Fibroblast of skin of right biceps (primary cell): ENCODE measurements around the gene GPR22.
A peak's percentile ranks its signal among the peaks of the same experiment; 100 is the strongest.

ENCODE experiments used
- DNase-seq: peaks from one replicate; pipeline ENCODE4 v3.0.0-alpha.2; 2013

The GPR22 gene, protein sequence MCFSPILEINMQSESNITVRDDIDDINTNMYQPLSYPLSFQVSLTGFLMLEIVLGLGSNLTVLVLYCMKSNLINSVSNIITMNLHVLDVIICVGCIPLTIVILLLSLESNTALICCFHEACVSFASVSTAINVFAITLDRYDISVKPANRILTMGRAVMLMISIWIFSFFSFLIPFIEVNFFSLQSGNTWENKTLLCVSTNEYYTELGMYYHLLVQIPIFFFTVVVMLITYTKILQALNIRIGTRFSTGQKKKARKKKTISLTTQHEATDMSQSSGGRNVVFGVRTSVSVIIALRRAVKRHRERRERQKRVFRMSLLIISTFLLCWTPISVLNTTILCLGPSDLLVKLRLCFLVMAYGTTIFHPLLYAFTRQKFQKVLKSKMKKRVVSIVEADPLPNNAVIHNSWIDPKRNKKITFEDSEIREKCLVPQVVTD

DNA sequence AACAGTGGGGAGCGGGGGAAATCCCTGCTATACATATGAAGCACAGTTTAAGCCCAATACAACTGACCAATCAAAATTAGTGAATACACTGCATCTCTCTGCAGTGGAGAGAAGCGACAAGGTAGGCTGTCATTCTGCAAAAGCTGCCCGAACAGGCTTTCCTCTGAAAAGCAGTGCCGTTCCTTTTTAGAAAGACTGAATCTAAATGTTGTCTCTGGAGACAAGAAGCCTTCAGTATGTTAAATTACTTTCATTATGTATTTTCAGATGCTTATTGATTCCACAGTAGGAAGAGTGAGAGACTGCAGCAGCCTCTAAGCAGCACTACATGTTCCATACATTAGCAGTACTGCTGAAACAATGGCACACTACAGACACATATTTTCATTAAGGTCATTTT, at the start of gene GPR22:
TSS of gene GPR22 (plus strand) at position 129 of the 400 bp plus-strand sequence. CDS start 4,004 bp downstream, outside the sequence.
- no peak for DNase-seq

DNA sequence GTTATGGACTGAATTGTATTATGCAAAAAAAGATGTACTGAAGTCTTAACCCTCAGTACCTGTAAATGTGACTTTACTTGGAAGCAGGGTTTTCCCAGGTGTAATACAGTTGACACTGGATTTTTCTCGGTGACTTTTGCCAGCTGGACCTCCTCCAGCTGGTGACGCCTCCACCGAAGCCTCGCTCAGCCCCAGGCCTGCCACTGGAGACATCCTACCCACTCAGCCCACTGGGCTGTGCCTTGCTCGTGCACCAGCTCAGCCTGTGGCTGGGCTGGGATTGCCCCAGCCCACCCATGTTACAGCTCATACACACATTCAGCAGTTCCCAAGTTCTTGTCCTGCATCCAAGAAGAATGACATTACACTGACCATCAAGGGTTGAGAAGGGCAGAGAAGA, 42.4 kb upstream of the GPR22 start:
- no peak for DNase-seq

DNA sequence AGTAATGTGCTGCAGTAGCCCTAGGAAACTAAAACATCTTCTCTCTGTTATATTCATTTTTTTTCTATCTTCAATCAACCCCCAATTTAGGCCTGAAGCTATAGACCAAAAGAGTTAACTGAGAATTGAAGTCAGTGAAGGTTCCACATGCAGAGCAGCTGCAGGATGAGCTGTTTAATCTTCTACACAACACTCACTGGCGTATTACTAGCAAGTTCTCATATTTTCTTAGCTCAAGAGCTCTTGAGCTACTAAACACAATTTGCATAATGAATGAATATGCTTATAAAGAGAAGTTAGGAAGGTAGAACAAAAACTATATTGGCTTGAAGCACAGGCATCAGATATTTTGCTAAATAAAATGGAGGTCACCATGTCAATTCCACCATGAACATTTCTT, 41.2 kb upstream of the GPR22 start:
- DNase-seq: no peak

DNA sequence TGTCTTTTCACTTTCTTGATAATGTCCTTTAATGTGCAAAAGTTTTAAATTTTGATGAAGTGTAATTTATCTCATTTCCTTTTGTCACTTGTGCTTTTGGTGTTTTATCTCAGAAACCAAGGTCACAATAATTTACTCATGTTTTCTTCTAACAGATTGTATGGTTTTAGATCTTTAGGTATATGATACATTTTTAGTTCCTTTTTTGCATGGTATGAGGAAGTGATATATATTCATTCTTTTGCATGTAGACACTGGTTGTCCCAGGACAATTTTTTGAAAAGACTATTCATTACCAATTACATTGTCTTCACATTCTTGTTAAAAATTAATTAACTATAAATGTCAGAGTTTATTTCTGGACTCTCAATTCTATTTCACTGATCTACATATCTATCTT, 39.8 kb upstream of the GPR22 start:
- DNase-seq: no peak

DNA sequence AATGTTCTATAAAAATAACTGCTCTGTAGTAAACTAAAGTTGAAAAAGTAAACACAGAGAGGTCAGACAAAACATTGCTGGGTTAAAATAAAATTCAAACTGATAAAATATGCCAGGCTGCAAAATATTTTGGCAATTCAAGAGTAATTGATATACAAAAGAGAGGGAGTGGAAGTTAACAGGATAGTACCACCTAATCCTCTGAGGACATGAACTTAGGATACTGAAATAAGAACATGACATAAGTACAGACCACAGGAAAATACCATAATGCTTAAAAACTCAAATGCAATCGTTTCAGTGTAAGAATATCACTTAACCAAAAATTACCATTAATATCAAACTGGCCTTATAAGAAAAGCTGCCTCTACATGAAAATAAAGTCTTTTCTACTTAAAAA, 37.6 kb upstream of the GPR22 start:
- DNase-seq: no peak

DNA sequence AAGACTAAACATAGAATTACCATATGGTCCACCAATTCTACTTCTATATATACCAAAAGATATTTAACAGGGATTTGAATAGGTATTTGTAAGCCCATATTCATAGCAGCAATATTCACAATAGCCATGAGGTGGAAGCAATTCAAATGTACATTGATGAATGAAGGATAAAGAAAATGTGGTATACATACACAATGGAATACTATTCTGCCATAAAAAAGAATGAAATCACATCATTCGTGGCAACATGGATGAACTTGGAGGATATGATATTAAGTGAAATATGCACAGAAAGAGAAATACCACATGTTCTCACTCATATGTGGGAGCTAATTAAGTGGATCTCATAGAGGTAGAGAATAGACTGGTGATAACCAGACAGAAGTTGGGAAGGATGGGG, 34.1 kb upstream of the GPR22 start:
- DNase-seq: no peak

DNA sequence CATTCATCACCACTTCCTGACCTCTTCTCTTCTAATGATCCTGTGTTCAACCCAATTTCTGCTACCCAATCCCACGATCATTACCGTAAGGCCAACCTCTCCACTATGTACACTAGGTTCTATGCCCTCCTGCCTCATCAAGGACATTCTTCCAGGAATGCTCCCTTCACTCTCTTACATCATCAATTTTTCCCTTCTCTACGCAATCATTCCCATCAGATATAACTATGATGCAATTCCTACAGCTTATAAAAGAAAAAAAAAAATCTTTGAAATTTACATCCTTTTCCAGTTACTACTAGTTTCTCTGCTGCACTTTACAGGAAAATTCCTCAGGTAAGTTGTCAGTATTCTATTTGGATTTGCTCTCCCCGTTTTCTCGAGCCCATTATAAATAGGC, 30.8 kb upstream of the GPR22 start:
- no peak for DNase-seq

DNA sequence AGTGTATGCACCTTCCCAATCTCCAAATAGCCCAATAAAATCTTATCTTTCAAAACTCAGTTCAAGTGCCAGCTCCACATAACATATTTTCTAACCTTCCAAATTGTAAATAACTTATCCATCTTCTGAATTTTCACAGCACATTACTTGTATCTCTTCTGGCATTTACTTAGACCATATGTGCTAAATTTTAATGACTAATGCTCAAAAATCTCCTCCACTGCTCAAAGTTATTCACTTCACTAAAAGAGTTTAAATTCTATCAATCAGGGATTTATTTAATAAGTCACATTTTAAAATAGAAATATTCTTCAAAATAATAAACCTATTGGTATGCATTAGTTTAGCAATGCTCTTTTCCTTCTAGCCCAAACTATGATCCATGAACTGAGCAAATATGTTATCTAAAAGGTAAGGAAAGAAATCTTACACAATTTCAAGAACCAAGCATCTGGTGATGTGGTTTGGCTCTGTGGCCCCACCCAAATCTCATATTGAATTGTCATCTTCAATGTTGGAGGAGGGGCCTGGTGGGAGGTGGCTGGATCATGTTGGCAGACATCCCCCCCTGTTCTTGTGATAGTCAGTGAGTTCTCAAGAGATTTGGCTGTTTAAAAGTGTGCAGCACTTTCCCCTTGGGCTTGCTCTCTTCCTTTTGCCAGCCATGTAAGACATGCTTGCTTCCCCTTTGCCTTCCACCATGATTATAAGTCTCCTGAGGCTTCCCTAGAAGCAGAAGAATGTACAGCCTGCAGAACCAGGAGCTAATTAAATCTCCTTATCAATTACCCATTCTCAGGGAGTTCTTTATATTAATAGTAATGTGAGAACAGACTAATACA, 28.1 kb upstream of the GPR22 start:
- peak; percentile 40 for DNase-seq

DNA sequence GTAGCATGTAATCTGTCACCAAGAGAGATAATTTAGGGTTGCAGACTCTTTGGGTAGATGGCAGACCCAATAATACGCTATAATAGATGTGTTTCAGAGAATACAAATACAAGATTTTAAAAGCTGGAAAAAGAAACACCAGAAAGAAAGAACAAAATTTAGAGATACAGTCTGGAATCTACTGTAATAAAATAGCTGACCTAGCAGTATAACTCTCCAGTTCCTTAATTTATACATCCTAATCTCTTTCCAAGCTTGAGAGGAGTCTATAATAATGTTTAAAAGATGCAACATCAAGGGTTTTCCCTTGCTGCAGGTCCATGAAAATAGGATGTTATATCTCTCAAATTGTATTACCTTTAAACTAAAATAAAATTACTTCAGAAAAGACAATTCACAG, 27.2 kb upstream of the GPR22 start:
- no peak for DNase-seq

DNA sequence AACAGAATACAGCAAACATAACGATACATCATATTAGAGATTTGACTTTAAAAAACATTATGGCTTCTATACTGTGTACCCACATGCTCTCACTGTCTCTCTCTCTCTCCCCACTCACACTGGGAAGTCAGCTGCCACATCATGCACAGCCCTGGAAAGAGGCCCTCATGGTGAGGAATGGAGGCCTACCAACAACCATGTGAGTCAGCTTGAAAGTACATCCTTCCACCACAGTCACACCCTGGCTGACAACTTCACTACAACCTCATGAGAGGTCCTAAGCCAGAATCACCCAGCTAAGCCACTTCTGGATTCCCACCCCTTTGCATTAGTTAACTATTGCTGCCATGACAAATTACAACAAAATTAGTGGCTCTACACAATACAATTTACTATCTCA, 23.3 kb upstream of the GPR22 start:
- peak; percentile 68 for DNase-seq

DNA sequence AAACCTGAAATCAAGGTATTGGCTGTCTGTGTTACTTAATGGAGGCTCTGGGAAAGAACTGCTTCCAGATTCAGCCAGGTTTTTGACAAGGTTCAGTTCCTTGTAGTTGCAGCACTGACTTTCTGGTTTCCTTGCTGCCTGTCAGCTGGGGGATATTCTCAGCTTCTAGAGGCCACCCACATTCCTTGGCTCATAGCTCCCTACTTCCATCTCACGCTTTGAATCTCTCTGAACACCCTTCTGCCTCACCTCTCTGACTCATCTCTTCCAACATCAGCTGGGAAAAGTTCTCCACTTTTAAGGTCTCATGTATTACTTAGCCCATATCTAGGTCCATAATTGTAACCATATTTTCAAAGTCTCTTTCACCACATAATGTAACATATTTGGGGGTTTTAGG, 22.9 kb upstream of the GPR22 start:
- peak; percentile 49 for DNase-seq

DNA sequence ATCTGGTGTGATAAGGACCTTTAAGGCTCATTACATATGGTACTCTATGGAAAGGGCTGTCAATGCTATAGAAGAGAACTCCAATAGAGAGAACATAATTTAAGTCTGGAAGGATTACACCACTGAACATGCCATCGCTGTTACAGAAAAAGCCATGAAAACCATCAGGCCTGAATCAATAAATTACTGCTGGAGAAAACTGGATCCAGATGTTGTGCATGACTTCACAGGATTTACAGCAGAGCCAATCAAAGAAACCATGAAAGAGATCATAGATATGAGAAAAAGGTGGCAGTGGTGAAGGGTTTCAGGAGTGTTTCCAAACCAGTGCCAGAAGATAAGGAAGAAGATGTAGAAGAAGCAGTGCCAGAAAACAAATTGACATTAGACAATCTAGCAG, 18.9 kb upstream of the GPR22 start:
- DNase-seq: peak; percentile 15

DNA sequence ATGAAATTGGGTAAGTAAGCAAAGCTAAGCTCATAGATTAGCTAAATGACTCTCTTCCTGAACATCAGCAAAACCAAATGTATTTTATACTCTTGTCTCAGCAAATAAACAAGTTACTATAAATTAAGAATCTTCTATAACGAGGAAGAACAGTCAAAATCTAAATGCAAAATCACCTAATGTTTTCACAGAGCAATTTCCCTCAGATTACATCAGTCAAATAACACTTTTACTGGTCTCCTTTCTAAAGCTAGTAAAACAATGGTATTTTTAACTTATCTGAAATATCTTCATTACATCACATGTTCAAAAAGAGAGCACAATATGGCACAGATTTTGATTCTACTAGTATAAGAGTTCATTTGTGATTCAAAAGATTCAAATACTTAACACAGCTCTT, 16.5 kb upstream of the GPR22 start:
- no peak for DNase-seq

DNA sequence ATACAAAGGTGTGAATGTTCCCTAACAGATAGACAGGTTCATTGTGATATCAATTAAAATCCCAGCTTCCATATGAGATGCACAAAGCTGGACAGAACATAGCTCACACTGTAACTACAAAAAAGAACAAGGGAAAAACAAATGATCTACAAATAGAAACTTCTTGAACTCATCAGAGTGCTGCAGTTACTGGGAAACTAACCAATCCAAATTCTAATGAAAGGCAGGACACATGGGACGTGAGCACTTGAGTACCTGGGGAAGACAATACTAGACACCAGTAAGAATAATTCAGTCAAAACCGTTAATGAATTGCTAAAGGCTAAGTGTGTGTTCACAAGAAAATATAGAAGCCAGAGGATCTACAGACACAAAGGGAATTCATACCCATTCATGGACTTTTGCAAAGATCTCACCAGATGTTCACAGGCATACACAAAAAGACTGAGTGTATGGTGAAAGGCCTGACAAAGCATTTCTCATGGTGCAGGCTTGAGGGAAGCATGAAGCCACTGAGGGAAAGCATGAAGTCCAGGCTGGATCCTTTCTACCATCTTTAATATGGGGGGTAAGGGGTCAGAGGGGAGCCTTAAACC, 7.8 kb upstream of the GPR22 start:
- no peak for DNase-seq

DNA sequence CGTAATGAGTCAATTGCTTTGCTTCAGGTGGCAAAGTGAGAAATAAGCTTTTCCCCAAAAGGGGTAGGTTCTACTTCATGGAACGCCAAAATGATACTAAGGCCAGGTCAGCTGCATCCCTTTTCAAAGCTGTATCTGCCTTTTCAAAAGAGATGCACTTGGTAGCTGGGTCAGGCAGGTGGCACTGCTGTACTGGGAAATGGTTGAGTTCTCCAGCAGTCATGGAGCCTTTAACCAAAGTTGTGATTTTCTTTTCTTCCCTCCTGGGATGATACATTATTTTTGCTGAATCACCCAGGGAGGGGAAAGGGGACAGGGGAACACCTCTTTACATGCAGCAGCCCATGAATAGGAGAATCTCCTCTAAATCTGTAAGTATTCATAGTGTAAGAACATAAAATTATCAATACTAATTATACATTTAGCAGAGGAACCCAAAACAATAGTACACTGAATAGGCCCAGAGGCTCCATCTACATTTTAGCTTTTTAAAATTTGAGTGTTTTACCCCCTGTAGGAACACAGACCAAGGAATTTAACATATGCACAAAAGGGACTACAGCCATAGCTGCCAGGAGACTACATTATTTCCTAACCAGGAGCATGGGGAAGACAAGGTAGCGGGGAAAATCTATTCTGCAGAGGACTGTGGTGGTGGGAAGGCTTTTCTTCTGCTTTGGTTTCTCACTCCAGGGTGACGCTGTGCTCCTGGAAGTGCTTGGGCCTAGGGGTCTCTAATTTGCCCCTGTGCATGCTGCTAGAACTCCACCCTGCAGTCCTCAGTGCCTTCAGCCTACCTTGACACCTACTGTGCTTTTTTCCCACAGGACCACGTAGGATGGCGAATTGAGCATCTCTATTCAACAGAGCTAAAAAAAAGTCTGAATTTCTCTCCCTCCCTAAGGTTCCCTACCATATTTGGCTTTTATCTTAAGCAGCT, 6.4 kb upstream of the GPR22 start:
- DNase-seq: peak; percentile 73

DNA sequence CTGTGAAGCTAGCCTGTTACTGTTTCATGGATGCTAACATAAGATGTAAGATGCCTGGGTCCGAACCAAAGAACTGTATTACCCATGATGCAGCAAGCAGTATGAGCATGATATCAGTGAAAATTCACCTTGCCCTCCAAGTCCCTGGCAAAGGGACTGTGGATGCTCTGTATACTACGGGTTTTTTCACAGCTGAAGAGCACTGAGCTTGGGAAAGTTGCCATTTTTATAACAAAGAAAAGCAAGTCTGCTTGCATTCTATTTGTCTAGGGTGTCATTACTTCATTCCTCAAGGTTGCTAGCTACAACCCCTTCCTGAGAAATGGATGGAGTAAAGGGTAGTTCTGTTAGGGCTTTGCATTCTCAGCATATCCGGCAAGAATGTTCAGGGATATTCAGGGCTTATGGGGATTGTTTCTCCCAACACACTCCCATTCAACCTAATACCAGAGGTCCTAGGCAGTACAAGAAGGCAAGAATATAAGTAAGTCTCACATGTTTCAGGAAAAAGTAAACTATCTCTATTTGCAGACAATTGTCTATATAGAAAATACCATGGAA, 5.1 kb upstream of the GPR22 start:
- DNase-seq: no peak

DNA sequence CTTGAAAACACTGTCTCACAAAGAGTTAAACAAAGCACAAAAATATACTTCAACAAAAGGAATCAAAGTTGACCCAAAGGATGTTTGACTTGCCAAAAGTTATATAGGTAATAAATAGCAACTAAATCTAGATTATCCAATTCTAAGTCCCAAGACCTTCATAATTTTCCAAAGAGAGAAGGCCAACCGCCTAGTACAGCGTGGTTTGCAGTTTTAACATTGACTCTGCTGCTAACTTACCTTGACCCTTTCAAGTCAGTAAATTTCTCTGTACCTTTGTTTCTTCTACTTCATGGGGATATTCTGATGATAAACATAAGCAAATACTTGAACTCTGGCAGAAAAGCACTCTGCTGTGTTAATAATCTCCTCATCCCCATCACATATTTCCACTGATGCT, 1.9 kb upstream of the GPR22 start:
- DNase-seq: no peak

DNA sequence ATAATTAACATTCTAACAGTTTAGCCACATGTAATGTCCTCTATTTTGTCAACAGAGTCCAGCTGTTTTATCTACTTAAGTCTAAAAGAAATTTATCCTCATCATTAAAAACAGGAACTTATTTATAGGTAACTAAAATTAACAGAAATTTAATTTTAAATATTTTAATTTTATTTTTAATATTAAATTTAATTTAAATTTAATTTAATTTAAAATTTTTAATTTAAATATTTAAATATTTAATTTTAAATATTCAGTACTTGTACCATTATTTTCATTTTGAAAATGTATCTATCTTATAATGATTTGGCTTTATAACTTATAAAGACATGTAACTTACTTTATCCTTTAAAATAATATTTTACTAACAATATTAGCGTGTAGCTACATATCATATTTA, 1.0 kb upstream of the GPR22 start:
- DNase-seq: no peak

DNA sequence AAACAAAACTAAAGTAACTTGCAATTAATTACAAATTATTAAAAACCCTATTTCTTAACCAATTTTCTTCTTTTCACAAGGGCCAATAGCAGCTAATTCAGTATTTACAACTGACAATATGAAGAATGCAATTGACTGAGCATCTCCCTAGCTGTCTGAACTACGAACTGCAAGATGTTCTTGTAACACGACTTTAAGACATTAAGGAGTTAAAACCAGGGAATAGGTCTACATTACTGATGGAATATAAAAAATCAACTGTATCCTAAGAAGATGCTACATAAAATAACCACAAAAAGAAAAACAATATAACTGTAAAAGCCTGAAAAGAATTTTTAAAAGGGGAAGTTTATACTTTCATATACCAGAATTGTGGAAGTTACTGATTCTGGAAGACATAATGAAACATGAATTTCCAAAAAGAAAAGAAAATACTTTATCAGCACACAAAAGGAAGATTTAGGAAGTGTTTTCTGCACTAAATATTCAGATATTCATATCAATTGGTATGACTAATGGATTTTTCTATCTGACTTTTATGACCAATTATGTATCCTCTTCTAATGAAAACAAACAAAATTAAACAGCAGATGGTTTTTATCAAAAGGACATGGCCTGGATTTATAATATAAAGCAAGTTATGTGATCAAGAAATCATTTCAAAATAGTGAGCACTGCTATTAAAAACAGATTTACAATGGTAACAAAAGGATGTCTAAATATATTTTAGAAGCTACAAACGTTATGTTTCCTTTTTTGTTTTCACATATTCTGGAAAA, 1.6 kb downstream of the GPR22 start:
- no peak for DNase-seq

DNA sequence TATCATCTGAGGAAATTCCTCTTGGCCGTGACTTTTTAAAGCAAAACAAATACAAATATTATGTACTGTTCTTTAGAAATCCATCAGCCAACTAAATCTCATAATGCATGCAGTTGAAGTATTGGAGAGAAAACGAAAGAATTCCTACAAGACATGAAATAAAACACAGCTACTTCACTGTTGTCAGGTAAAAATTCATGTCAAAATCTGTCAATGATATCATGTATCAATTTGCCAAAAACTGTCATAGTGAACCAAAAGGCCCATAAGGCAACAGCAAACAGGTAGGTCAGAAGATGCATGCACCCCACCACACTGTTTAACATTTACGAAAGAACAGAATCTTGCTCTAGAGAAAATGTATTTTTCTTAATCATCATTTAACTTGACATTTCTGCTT, 2.3 kb downstream of the GPR22 start:
- no peak for DNase-seq

DNA sequence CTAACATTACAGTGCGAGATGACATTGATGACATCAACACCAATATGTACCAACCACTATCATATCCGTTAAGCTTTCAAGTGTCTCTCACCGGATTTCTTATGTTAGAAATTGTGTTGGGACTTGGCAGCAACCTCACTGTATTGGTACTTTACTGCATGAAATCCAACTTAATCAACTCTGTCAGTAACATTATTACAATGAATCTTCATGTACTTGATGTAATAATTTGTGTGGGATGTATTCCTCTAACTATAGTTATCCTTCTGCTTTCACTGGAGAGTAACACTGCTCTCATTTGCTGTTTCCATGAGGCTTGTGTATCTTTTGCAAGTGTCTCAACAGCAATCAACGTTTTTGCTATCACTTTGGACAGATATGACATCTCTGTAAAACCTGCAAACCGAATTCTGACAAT, 4.3 kb downstream of the GPR22 start:
- DNase-seq: no peak
